ENCODE results near the gene FLT3LG.

FLT3LG gene

GRCh38 chr19:49473868-49474541 is at the start of gene FLT3LG:
TSS of gene FLT3LG (plus strand) at chr19:49474215. CDS start at chr19:49474640, 425 bp downstream.
- TF ChIP-seq CTCF (IDR thresholded peaks at IDR 0.05; ENCODE audit: low read depth, low read length): peak; percentile 93
- peak within 1 kb of the TSS; percentile 70 for H3K4me3 ChIP-seq (ENCODE audit: low read depth, low read length)

GRCh38 chr19:49425178-49425577 is 48.8 kb upstream of the FLT3LG start, which contains the start of gene GFY:
TSS of gene GFY (plus strand) at chr19:49425388. CDS start at chr19:49426431, 1,043 bp downstream.
- no peak for TF ChIP-seq CTCF (IDR thresholded peaks at IDR 0.05; ENCODE audit: low read depth, low read length)
- no peak within 1 kb of the TSS for H3K4me3 ChIP-seq (ENCODE audit: low read depth, low read length)

GRCh38 chr19:49425922-49426592 is 48.0 kb upstream of the FLT3LG start:
- TF ChIP-seq CTCF (IDR thresholded peaks at IDR 0.05; ENCODE audit: low read depth, low read length): no peak
- no peak overlapping the region for H3K4me3 ChIP-seq (ENCODE audit: low read depth, low read length)

- H3K4me3 ChIP-seq (ENCODE audit: low read depth, low read length): no peak overlapping the region
- no peak for TF ChIP-seq CTCF (IDR thresholded peaks at IDR 0.05; ENCODE audit: low read depth, low read length)
These were observed 46.7 kb upstream of the FLT3LG start for GRCh38 chr19:49427339-49427738.

GRCh38 chr19:49427855-49428546 is 46.0 kb upstream of the FLT3LG start:
- H3K4me3 ChIP-seq (ENCODE audit: low read depth, low read length): no peak overlapping the region
- no peak for TF ChIP-seq CTCF (IDR thresholded peaks at IDR 0.05; ENCODE audit: low read depth, low read length)

GRCh38 chr19:49428547-49429451 is 45.2 kb upstream of the FLT3LG start:
- no peak overlapping the region for H3K4me3 ChIP-seq (ENCODE audit: low read depth, low read length)
- TF ChIP-seq CTCF (IDR thresholded peaks at IDR 0.05; ENCODE audit: low read depth, low read length): no peak

Measured in WI38 (cell line).